Hematopoietic multipotent progenitor cell treated with erythropoietin and hydrocortisone succinate and interleukin-3 and kit ligand, for 15 days (in vitro differentiated cells): ENCODE data around the gene ANKRD44.
"Not testable (repeated sequence)": the region's sequence is repeated elsewhere in the genome, so short reads cannot be mapped to it uniquely, and the experiment has no call there.

Source experiments
- DNase-seq: peaks from one replicate; pipeline ENCODE4 v3.0.0-alpha.2; 2015; ENCODE audit warnings: low spot score

ANKRD44 gene

GRCh38 chr2:197310271-197310985 lies at the start of gene ANKRD44:
TSS of gene ANKRD44 (minus strand) at chr2:197310780. CDS start at chr2:197310604, 176 bp downstream.
- DNase-seq: peak; percentile 22

GRCh38 chr2:197359859-197360258 lies 49.3 kb upstream of the ANKRD44 start:
- DNase-seq: no peak

- DNase-seq: no peak
Measured at GRCh38 chr2:197358931-197359330, 48.4 kb upstream of the ANKRD44 start.

GRCh38 chr2:197357986-197358385 lies 47.4 kb upstream of the ANKRD44 start:
- DNase-seq: no peak

GRCh38 chr2:197356136-197356535 lies 45.6 kb upstream of the ANKRD44 start:
- no peak for DNase-seq

- DNase-seq: no peak
Measured at GRCh38 chr2:197354169-197354558, 43.6 kb upstream of the ANKRD44 start.

GRCh38 chr2:197353393-197354168 lies 43.0 kb upstream of the ANKRD44 start:
- no peak for DNase-seq

- no peak for DNase-seq
Measured at GRCh38 chr2:197349699-197350098, 39.1 kb upstream of the ANKRD44 start.

- DNase-seq: no peak
Measured at GRCh38 chr2:197348721-197349360, 38.3 kb upstream of the ANKRD44 start.

- no peak for DNase-seq
Measured at GRCh38 chr2:197345846-197346370, 35.3 kb upstream of the ANKRD44 start.

GRCh38 chr2:197343968-197344367 lies 33.4 kb upstream of the ANKRD44 start:
- not testable (repeated sequence) for DNase-seq

GRCh38 chr2:197340591-197340990 lies 30.0 kb upstream of the ANKRD44 start:
- no peak for DNase-seq

- DNase-seq: no peak
Measured at GRCh38 chr2:197339496-197340220, 29.1 kb upstream of the ANKRD44 start.

- no peak for DNase-seq
Measured at GRCh38 chr2:197339016-197339415, 28.4 kb upstream of the ANKRD44 start.

- no peak for DNase-seq
Measured at GRCh38 chr2:197332641-197333040, 22.1 kb upstream of the ANKRD44 start.

GRCh38 chr2:197328461-197328860 lies 17.9 kb upstream of the ANKRD44 start:
- DNase-seq: no peak

GRCh38 chr2:197327472-197328098 lies 17.0 kb upstream of the ANKRD44 start:
- DNase-seq: no peak

GRCh38 chr2:197327073-197327471 lies 16.5 kb upstream of the ANKRD44 start:
- no peak for DNase-seq

GRCh38 chr2:197324801-197325200 lies 14.2 kb upstream of the ANKRD44 start:
- DNase-seq: no peak

- no peak for DNase-seq
Measured at GRCh38 chr2:197322724-197323720, 12.4 kb upstream of the ANKRD44 start.
